ENCODE results near the gene IRGC.

The IRGC gene

DNA sequence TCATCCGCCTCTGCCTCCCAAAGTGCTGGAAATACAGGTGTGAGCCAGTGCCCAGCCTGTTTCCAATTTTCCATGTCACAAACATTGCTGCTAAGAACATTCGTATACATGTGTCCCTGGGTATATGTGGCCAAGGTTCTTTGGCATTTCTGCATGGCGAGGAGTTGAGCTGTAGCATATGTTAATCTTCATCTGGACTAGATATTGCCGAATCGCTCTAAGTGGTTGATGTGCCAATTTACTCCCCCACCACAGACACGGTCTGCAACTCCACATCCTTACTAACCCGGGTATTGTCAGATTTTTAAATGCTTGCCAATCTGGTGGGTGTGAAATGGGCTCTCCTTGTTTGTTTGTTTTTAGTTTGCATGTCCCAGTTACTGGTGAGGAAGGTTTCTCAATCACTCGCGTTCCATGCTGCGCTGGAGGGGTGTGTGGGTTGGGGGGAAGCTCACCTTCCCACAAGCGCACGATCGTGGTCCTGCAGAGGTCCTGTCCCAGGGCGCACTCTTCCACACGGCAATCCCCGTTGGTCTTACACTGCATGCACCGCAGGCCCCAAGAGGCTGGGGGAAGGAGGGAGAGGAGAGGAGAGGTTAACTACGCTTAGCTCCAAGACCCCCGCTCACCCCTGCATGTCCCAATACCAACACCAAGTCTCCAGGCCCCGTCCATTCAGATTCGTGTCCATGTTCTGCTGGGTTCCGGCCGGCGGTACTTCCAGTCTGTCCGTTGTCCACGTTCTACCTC is 48.6 kb upstream of the IRGC start:
- ChIA-PET CTCF (interaction anchor here (0.6 to 4.9 kb wide), 8 partner anchors 15 to 147 kb away, joined by 3 to 39 read pairs (median 7); no protein-coding TSS in a partner anchor), POLR2A (interaction anchor here (0.6 to 3.6 kb wide), 13 partner anchors 9 to 354 kb away, joined by 3 to 64 read pairs (median 14); partner anchors contain the start of genes IRGQ, SMG9, ZNF45 and ZNF576)
- H3K36me3 ChIP-seq (ENCODE audit: control insufficient read depth in 2 of 2, insufficient read depth in 1 of 2, low read length in 2 of 2): peaks cover 27 to 35% of the 10 kb centered on the region in 2 experiments; a peak in 2 of 3 replicates
- H3K9me3 ChIP-seq (ENCODE audit: control insufficient read depth, insufficient read depth, low read depth, low read length): no peaks in the 10 kb centered on the region
- TF ChIP-seq, protein P1, sequence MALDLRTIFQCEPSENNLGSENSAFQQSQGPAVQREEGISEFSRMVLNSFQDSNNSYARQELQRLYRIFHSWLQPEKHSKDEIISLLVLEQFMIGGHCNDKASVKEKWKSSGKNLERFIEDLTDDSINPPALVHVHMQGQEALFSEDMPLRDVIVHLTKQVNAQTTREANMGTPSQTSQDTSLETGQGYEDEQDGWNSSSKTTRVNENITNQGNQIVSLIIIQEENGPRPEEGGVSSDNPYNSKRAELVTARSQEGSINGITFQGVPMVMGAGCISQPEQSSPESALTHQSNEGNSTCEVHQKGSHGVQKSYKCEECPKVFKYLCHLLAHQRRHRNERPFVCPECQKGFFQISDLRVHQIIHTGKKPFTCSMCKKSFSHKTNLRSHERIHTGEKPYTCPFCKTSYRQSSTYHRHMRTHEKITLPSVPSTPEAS (tag by site-specific recombination; IDR thresholded peaks at IDR 0.05): 0 out of 2 replicates have a peak, but pooled peaks have one; percentile 16
- TF ChIP-seq ZNF248 (tag by site-specific recombination; IDR thresholded peaks at IDR 0.05) (0 out of 2 replicates have a peak, but pooled peaks have one; percentile 9), ZBTB7A (tag by site-specific recombination; IDR thresholded peaks at IDR 0.05; ENCODE audit: low read depth) (0 out of 2 replicates have a peak, but pooled peaks have one; percentile 31), ZNF544 (tag by site-specific recombination; IDR thresholded peaks at IDR 0.05) (no peak), EGR2 (tag by site-specific recombination; IDR thresholded peaks at IDR 0.05; ENCODE audit: low read depth) (0 out of 2 replicates have a peak, but pooled peaks have one; percentile 0), SALL2 (tag by site-specific recombination; IDR thresholded peaks at IDR 0.05; ENCODE audit: borderline replicate concordance) (0 out of 2 replicates have a peak, but pooled peaks have one; percentile 22), ZNF112 (tag by site-specific recombination; IDR thresholded peaks at IDR 0.05) (peak; percentile 19; the same call in 1 of the 2 replicates), YY1 (tag by site-specific recombination; IDR thresholded peaks at IDR 0.05) (no peak)
- H3K4me3 ChIP-seq (ENCODE audit: low read depth, low read length): no peak overlapping the region
- H3K4me1 ChIP-seq (ENCODE audit: control insufficient read depth, insufficient read depth, low read length): peaks cover 42% of the 10 kb centered on the region
- peak overlapping the region; percentile 81 for H3K27ac ChIP-seq (ENCODE audit: extremely low read depth, low read depth, low read length)

DNA sequence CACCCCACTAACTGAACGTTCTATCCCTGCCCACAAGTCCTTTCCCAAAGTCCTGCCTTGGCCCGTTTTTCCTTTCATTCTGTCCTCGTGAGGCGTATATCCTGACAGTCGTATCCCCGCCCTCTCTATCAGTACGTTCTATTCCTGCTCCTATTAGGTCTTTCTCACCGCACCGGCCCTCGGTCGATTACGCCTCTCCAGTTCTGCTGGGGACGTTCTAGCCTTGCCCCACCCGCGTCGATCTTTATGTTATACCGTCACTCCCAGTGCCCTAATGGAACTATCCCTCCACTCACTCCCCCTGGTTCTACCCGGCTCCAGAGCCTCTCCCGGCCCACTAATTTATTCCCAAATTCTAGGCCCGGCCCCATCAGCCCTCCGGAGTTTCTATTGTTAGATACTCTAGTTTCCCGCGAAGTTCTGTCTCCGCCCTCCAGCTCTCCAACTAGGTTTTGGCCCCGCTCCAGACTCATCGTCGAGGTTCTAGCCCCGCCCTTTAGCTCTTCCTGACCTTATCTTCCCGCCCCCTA is 47.9 kb upstream of the IRGC start:
- Histone ChIP-seq H3K36me3 (ENCODE audit: control insufficient read depth in 2 of 2, insufficient read depth in 1 of 2, low read length in 2 of 2) (peaks cover 27 to 29% of the 10 kb centered on the region in 2 experiments; a peak in 2 of 3 replicates), H3K27ac (ENCODE audit: extremely low read depth, low read depth, low read length) (peak overlapping the region; percentile 81), H3K4me3 (ENCODE audit: low read depth, low read length) (peak overlapping the region; percentile 11), H3K4me1 (ENCODE audit: control insufficient read depth, insufficient read depth, low read length) (peaks cover 42% of the 10 kb centered on the region), H3K9me3 (ENCODE audit: control insufficient read depth, insufficient read depth, low read depth, low read length) (no peaks in the 10 kb centered on the region)
- POLR2A ChIA-PET: interaction anchor here (0.7 to 3.6 kb wide), 62 partner anchors 9 to 544 kb away, joined by 3 to 64 read pairs (median 5); partner anchors contain the start of genes IRGC, IRGQ, PHLDB3 and PINLYP
- CTCF ChIA-PET: interaction anchor here (0.6 to 4.9 kb wide), 39 partner anchors 9 to 492 kb away, joined by 3 to 39 read pairs (median 6); partner anchors contain the start of genes ETHE1, IRGQ and ZNF576
- TF ChIP-seq, protein P2, sequence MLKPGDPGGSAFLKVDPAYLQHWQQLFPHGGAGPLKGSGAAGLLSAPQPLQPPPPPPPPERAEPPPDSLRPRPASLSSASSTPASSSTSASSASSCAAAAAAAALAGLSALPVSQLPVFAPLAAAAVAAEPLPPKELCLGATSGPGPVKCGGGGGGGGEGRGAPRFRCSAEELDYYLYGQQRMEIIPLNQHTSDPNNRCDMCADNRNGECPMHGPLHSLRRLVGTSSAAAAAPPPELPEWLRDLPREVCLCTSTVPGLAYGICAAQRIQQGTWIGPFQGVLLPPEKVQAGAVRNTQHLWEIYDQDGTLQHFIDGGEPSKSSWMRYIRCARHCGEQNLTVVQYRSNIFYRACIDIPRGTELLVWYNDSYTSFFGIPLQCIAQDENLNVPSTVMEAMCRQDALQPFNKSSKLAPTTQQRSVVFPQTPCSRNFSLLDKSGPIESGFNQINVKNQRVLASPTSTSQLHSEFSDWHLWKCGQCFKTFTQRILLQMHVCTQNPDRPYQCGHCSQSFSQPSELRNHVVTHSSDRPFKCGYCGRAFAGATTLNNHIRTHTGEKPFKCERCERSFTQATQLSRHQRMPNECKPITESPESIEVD (tag by site-specific recombination; IDR thresholded peaks at IDR 0.05): no peak
- TF ChIP-seq ZBTB8A (tag by site-specific recombination; IDR thresholded peaks at IDR 0.05) (peak; percentile 55), SALL2 (tag by site-specific recombination; IDR thresholded peaks at IDR 0.05; ENCODE audit: borderline replicate concordance) (no peak), HOXA7 (CRISPR knock-in tag; IDR thresholded peaks at IDR 0.05; ENCODE audit: borderline replicate concordance) (no peak), ZNF624 (tag by site-specific recombination; IDR thresholded peaks at IDR 0.05) (no peak), KLF9 (tag by site-specific recombination; IDR thresholded peaks at IDR 0.05; ENCODE audit: low read depth) (0 out of 2 replicates have a peak, but pooled peaks have one; percentile 28), ZFP69B (tag by site-specific recombination; IDR thresholded peaks at IDR 0.05) (peak; percentile 65; the same call in 1 of the 2 replicates), ZNF2 (tag by site-specific recombination; IDR thresholded peaks at IDR 0.05) (peak; percentile 62; the same call in 1 of the 2 replicates), ZXDB (tag by site-specific recombination; IDR thresholded peaks at IDR 0.05) (peak; percentile 58; the same call in 1 of the 2 replicates), MZF1 (tag by site-specific recombination; IDR thresholded peaks at IDR 0.05; ENCODE audit: borderline replicate concordance) (peak; percentile 26; the same call in 1 of the 2 replicates), SCRT1 (tag by site-specific recombination; IDR thresholded peaks at IDR 0.05; ENCODE audit: borderline replicate concordance) (peak; percentile 26; the same call in 1 of the 2 replicates), ZNF433 (tag by site-specific recombination; IDR thresholded peaks at IDR 0.05; ENCODE audit: low read depth) (no peak), SP7 (tag by site-specific recombination; IDR thresholded peaks at IDR 0.05) (no peak; the same call in none of the 2 replicates), ZNF776 (tag by site-specific recombination; IDR thresholded peaks at IDR 0.05; ENCODE audit: borderline replicate concordance) (no peak)
- TF ChIP-seq, protein P3, sequence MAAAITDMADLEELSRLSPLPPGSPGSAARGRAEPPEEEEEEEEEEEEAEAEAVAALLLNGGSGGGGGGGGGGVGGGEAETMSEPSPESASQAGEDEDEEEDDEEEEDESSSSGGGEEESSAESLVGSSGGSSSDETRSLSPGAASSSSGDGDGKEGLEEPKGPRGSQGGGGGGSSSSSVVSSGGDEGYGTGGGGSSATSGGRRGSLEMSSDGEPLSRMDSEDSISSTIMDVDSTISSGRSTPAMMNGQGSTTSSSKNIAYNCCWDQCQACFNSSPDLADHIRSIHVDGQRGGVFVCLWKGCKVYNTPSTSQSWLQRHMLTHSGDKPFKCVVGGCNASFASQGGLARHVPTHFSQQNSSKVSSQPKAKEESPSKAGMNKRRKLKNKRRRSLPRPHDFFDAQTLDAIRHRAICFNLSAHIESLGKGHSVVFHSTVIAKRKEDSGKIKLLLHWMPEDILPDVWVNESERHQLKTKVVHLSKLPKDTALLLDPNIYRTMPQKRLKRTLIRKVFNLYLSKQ (tag by site-specific recombination; IDR thresholded peaks at IDR 0.05; ENCODE audit: borderline replicate concordance): no peak
- TF ChIP-seq, protein P4, sequence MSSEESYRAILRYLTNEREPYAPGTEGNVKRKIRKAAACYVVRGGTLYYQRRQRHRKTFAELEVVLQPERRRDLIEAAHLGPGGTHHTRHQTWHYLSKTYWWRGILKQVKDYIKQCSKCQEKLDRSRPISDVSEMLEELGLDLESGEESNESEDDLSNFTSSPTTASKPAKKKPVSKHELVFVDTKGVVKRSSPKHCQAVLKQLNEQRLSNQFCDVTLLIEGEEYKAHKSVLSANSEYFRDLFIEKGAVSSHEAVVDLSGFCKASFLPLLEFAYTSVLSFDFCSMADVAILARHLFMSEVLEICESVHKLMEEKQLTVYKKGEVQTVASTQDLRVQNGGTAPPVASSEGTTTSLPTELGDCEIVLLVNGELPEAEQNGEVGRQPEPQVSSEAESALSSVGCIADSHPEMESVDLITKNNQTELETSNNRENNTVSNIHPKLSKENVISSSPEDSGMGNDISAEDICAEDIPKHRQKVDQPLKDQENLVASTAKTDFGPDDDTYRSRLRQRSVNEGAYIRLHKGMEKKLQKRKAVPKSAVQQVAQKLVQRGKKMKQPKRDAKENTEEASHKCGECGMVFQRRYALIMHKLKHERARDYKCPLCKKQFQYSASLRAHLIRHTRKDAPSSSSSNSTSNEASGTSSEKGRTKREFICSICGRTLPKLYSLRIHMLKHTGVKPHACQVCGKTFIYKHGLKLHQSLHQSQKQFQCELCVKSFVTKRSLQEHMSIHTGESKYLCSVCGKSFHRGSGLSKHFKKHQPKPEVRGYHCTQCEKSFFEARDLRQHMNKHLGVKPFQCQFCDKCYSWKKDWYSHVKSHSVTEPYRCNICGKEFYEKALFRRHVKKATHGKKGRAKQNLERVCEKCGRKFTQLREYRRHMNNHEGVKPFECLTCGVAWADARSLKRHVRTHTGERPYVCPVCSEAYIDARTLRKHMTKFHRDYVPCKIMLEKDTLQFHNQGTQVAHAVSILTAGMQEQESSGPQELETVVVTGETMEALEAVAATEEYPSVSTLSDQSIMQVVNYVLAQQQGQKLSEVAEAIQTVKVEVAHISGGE (tag by site-specific recombination; conservative IDR thresholded peaks at IDR 0.05; ENCODE audit: low read depth): peak; percentile 45; the same call in 1 of the 2 replicates
